AG08395 (cell line): ENCODE measurements around the gene RBM39.

ENCODE experiments used
- DNase-seq: peaks from one replicate; pipeline ENCODE4 v3.0.0; 2012; ENCODE audit warnings: mixed read lengths, low spot score

RBM39 gene

DNA sequence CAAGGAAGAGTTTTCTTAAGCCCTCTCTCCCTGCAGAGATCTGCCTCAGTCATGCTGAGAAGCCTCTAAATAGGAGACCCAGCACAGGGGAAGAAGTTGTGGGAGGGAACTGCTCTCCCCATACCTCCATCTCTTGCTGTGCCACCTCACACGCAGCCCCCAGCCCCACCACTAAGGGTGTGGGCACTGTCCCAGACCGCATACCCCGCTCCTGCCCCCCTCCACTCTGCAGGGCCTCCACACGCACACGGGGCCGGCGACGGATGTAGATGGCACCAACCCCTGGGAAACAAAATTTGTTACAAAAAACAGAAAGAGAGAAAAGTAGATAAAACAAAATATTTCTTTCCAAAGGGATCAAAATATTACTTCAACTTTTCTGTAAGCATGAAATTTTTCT, 67.1 kb downstream of the RBM39 start:
- no peak for DNase-seq

GRCh38 chr20:35673884-35674283, 68.2 kb downstream of the RBM39 start:
- no peak for DNase-seq

DNA sequence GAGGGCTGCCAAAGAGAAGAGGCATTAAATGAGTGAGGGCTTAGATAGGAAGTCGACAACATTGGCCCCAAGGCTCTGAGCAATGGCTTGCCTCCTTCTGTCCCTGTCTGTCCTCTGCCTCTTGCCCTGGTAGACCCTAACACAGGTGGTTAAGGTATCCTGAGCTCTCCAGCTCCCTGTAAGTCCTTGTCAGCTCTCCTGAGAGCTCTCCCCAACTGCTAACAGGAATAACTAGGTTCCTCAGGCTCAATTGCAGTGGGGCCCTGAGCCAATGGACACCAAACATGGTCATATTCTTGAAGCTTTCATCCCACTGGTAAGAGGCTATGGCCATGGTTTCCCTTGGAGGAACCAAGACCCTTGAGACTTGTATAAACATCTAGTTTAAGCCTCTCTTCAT, 72.4 kb downstream of the RBM39 start:
- no peak for DNase-seq

DNA sequence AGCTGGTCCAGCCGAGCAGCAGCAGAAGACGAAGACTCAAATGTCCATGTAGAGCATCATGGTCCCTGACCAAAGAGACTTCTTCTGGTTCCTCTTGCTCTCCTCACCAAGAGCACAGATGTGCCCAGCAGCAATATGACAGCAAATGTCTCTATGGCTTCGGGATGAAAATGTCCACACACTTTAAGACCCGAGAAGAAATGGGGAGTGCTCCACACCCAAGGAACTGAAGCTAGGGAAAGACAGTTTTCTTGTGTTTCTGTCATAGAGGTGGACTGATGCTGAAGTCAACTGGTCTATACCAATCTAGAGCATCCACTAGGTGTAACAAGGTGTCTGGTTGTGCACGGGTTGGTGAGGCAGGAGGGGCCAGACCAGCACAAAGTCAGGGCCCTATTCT, 72.8 kb downstream of the RBM39 start:
- no peak for DNase-seq

DNA sequence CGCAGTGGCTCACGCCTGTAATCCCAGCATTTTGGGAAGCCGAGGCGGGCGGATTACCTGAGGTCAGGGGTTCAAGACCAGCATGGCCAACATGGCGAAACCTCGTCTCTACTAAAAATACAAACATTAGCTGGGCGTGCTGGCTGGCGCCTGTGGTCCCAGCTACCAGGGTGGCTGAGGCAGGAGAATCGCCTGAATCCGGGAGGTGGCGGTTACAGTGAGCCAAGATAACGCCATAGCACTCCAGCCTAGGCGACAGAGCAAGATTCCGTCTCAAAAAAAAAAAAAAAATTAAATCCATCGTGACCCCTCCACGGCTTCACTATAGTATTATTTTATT, 76.1 kb downstream of the RBM39 start:
- DNase-seq: no peak

- peak; percentile 99 for DNase-seq
Measured at GRCh38 chr20:35664466-35665206, 77.4 kb downstream of the RBM39 start, which contains the start of the genes CPNE1 and RBM12. TSS of gene CPNE1 (minus strand) at chr20:35664900. CDS start at chr20:35632923, 31,977 bp downstream. TSS of gene RBM12 (minus strand) at chr20:35664900. CDS start at chr20:35655322, 9,578 bp downstream.

- DNase-seq: peak; percentile 14
Measured at GRCh38 chr20:35663516-35664465, 78.3 kb downstream of the RBM39 start.

DNA sequence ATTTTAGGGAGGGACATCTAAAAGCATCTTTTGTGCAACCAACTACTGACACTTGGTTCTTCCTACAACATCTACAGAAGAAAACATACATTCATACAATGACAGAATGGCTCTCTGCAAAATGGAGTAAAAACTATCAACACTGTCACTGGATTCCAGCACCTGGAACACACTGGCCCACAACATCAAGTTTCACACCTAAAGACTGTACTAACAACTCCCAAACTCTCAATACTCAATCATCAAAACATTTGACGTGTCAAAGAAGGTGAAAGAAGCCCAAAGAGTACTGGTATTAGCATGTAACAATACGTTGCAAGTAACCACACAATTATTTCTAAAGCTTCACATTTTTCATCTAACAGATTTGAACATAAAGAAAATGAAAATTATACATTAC, 79.5 kb downstream of the RBM39 start:
- DNase-seq: no peak

DNA sequence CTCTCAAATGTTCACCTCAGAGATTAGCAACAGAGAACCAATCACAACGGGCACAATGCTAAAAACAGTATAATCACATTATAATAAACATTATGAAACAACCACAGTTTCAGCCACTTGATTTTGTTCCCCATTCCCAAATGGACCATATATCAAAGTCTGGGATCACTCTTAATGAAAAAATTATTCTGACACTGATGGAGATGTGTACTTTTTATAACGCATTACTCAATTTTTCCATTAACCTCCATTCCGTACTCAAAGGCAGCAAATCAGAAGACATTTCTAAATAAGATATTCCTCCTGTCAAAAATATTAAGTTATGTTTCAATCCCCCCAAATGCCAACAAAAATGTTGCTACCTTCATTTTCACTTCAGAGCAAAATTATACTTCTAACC, 80.2 kb downstream of the RBM39 start:
- no peak for DNase-seq

- DNase-seq: no peak
Measured at GRCh38 chr20:35661053-35661452, 81.0 kb downstream of the RBM39 start.

DNA sequence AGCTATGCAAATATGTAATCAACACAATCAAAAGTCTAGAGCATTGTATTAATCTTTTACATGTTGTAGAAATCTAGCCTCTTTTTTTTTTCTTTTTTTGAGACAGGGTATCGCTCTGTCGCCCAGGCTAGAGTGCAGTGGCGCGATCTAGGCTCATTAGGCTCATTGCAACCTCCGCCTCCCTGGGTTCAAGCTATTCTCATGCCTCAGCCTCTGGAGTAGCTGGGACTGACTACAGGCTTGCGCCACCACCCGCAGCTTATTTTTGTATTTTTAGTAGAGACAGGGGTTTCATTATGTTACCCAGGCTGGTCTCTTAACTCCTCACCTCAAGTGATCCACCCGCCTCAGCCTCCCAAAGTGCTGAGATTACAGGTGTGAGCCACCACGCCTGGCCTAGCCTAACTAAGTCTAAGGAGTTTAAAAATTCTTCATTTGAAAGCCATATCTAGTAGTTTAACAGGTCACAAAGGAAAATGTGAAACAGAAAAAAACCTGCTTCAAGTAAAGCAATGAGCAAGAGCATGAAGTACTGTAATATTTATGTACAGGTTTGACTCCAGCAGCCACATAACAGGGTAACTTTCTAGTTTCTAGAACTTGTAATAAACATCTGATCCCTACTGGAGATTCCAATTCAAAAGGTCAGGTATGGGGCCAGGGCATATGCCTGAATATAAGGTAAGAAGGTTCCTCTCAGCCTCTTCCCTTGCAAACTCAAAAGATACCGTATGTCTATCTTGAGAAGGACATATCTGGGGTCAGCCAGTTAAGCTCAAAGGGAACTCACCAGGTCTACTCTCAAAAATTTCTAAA, 81.7 kb downstream of the RBM39 start:
- no peak for DNase-seq

DNA sequence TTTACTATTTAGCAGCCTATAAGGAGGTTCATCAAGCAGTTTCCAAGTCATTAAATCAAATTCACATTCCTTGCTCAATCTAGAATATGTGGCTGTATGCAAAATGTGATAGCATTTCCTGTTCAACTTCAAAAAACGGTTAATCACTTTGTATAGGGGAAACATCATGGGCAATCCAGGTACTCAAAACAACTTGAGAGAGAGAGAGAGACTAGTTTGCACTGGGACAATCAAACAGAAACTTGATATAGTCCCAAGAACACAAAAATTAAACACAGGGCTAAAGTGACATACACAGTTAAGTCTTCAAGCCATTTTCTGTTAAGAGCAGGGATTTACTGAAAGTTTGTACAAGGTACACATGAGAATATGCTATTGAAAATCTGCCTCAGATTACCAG, 84.8 kb downstream of the RBM39 start:
- DNase-seq: no peak

DNA sequence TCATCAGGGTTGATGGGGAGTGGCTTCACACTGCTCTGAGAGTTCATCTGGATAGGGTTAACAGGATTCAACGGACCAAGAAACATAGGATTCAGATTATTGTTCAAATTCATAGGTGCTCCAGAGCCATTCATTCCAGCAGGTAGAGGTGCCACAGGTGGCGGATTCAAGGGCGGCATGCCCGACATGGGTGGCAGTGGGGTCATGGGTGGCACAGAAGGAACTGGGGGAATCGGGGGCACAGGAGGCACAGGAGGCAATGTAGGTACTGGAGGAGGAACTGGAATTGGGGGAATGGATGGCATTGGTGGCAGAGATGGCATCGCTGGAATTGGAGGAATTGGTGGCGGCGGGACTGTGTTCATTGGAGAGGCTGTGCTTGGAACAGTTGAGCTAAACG, 87.6 kb downstream of the RBM39 start:
- no peak for DNase-seq

DNA sequence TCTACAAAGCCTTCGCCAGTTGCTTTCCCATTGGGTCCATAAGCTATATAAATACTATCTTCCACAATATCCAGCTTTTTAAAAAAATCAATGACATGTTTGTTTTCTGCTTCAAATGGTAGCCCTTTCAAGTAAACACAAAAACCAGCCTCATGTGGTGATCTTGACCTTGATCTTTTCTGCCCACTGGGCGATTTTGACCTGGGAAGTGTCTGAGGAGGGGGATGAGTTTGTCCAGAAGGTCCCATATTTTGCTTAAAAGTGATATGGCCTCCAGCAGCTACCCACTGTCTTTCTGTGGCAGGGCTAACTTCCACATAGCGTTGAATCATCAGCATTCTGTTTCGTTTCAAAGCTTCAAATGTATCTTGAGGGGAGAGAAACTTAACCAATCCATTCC, 88.2 kb downstream of the RBM39 start:
- no peak for DNase-seq
